Stimulated activated CD8-positive, alpha-beta memory T cell treated with anti-CD3 and anti-CD28 coated beads, Interleukin-12 subunit alpha, Interleukin-12 subunit beta, amount 100 ng/mL, for 4 hours (primary cell): ENCODE results near the gene CATSPER1.
A peak's percentile ranks its signal among the peaks of the same experiment; 100 is the strongest.

Source experiments
- DNase-seq: peaks from one replicate; pipeline ENCODE4 v3.0.0-alpha.2; 2020; ENCODE audit warnings: low read depth

CATSPER1 gene

GRCh38 chr11:66026017-66026529, at the start of gene CATSPER1:
CATSPER1 (minus strand) TSS chr11:66026479; CDS start chr11:66026379, 100 bp downstream.
- no peak for DNase-seq

- no peak for DNase-seq
Observed at GRCh38 chr11:66075273-66075672, 49.0 kb upstream of the CATSPER1 start.

- no peak for DNase-seq
Observed at GRCh38 chr11:66073669-66074068, 47.4 kb upstream of the CATSPER1 start.

GRCh38 chr11:66072518-66072917, 46.2 kb upstream of the CATSPER1 start:
- DNase-seq = no peak

- DNase-seq = no peak
Observed at GRCh38 chr11:66072081-66072480, 45.8 kb upstream of the CATSPER1 start.

- no peak for DNase-seq
Observed at GRCh38 chr11:66071381-66071801, 45.1 kb upstream of the CATSPER1 start.

- no peak for DNase-seq
Observed at GRCh38 chr11:66070604-66071380, 44.5 kb upstream of the CATSPER1 start.

GRCh38 chr11:66069715-66070603, 43.7 kb upstream of the CATSPER1 start, which contains the start of gene PACS1:
PACS1 (plus strand) TSS chr11:66070272; CDS start chr11:66070487, 215 bp downstream.
- DNase-seq = peak; percentile 83

- no peak for DNase-seq
Observed at GRCh38 chr11:66068923-66069714, 42.8 kb upstream of the CATSPER1 start.

- DNase-seq = no peak
Observed at GRCh38 chr11:66068154-66068821, 42.0 kb upstream of the CATSPER1 start.

- DNase-seq = no peak
Observed at GRCh38 chr11:66067640-66068039, 41.4 kb upstream of the CATSPER1 start.

GRCh38 chr11:66066751-66067150, 40.5 kb upstream of the CATSPER1 start:
- DNase-seq = no peak

- DNase-seq = no peak
Observed at GRCh38 chr11:66064571-66064970, 38.3 kb upstream of the CATSPER1 start.

- no peak for DNase-seq
Observed at GRCh38 chr11:66063900-66064299, 37.6 kb upstream of the CATSPER1 start.

GRCh38 chr11:66062408-66062807, 36.1 kb upstream of the CATSPER1 start:
- no peak for DNase-seq

- no peak for DNase-seq
Observed at GRCh38 chr11:66061268-66061667, 35.0 kb upstream of the CATSPER1 start.

GRCh38 chr11:66059966-66060680, 33.8 kb upstream of the CATSPER1 start:
- no peak for DNase-seq

GRCh38 chr11:66056501-66056900, 30.2 kb upstream of the CATSPER1 start:
- DNase-seq = no peak

- DNase-seq = no peak
Observed at GRCh38 chr11:66055021-66055420, 28.7 kb upstream of the CATSPER1 start.

GRCh38 chr11:66052664-66052982, 26.3 kb upstream of the CATSPER1 start:
- DNase-seq = no peak
